NCI-H460 (cell line): ENCODE results near the gene TPCN1. TPM values are rescaled to one million over a fixed set of nuclear protein-coding genes. Genes with fewer than 3 reads are reported as not detected.

Experiments
- DNase-seq: peaks from one replicate; pipeline ENCODE4 v3.0.0-alpha.2; 2016; ENCODE audit warnings: low read depth; ENCODE audit errors: extremely low read depth
- small RNA-seq, 2 experiments: library from RNA; depleted of rRNA; stranded (forward); fragments of <200 nt; gene quantifications; one replicate each; pipeline ENCODE3, GENCODE V24; 2014
- total RNA-seq: library from RNA; depleted of rRNA; stranded (reverse); fragments of >200 nt; shearing (Covaris generic); gene quantifications from 2 replicates; pipeline ENCODE4 v1.2.3, GENCODE V29; 2014; rRNA removed

TPCN1 gene
- total RNA-seq, 1 experiment from 2014 or later: 11.3 TPM

DNA sequence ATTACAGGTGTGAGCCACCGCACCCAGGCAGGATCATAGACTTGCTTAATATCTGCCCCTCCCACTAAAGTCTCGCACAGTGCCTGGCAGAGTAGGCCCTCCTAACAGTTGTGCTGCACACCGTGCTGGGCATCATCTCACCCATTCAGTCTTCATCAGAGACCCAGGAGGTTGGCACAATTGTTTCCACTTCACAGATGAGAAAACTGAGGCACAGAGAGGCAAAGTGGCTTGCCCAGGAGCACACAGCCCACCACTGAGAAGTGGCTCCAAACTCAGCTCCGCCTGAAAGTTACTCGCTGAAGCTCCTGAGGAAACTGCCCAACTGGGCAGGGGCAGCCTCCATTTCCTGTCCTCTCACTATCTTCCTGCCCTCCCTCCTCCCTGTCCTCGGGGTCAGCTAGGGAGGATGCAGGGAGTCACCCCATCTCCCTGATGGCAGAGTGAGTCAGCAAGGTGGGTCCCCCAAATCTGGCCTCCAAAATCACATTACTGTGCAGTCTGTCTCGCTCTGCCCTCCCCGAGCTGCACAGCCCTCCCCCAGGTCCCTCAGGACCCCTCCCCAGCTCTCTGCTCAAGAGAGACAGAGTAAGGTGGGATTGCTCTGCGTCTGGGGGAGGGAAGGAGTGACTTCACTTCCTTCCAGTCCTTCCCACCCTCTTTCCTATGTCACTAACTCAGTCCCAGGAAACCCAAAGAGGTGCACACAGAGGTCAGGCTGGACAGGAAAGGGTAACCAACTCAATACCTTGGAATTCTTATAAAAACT, 107.9 kb downstream of the TPCN1 start:
- DNase-seq: no peak

DNA sequence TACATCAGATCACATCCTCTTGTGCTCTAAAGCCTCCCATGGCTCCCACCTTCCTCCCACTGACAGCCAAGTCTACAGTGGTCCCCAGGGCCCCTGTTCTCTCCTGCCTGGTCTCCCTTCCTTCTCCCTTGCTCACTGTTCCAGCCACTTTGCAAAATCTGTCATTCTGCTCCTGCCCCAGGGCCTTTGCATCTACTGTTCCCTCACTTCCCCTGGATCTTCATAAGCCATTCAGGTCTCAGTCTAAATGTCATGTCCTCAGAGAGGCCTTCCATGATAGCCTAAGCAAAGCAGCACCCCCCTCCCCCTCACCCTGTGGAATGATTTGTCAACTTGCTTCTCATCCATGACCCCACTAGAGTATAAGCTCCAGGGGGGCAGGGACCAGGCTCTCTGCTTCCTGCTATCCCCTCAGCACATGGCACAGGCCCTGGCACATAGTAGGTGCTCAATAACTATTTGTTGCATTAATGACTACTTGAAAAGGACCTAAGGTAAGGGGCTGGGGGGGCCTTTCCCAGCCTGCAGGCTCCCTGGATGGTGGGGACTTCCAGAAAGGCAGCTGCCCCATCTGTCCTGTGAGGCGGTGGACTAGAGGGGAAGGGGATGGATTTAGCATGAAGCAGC, 108.6 kb downstream of the TPCN1 start:
- DNase-seq: no peak

DNA sequence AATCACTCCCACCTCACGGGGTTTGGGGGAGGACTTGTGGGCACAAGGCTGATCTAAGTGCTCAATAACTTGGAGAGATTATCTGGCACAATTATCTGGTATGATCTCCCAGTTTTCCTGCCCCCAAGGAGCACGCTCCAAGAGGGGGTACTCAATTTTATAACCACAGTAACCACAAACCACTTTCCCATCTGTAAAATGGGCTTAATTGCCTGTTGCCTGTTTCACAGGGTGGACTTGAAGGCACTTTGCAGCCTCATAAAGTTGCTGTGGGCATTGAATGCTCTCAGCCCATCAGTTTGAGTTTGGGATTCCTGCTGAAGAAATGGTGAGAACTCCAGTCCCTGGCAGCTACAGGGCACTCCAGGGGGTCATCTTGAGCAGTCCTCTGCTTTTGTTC, 109.2 kb downstream of the TPCN1 start:
- no peak for DNase-seq

DNA sequence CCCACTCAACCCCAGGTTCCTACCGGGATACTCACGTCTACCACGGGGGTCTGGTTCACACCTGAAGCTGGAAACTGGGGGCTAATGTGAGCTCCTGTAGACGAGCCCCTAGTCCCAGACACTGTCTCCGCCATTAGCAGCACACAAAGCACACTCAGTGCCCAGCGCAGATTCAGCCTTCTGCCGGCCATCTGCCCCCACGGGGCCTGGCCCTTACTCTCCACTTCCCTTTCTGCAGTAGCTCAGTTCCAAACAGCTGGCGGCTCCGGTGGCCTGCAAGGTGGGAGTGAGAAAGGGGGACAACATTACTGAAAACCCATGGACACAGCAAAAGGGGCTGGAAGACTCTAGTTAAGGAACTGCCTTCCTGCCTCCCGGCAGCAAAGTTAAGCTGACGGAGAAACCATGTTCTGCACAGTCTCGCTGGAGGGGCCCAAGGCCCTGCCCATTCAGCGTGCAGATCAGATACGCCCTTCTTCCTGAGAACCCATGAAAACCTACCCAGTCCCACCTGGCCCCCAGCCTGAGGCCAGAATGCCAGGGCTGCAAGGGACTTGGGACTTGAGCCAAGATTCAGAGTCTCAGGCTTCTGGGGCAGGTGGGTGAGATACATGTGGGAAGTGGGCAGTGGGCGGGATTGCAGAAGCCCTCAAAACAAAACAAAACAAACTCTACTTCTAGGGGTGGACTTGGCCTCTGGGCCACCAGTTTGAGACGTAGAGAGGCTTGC, 111.6 kb downstream of the TPCN1 start:
- DNase-seq: no peak

DNA sequence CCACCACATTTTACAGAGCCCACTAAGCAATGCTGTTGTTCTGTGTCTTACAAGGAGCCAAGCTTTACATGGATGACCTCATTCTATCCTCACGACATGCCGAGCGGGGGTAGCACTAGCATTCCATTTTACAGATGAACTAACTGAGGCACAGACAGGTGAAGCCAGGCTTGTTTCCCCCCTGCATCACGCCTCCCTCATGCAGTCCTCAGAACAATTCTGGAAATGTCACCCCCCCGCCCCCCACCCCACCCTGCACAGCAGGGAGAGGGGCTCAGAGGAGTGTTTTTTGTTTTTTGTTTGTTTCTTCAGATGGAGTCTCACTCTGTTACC, 112.1 kb downstream of the TPCN1 start:
- no peak for DNase-seq

DNA sequence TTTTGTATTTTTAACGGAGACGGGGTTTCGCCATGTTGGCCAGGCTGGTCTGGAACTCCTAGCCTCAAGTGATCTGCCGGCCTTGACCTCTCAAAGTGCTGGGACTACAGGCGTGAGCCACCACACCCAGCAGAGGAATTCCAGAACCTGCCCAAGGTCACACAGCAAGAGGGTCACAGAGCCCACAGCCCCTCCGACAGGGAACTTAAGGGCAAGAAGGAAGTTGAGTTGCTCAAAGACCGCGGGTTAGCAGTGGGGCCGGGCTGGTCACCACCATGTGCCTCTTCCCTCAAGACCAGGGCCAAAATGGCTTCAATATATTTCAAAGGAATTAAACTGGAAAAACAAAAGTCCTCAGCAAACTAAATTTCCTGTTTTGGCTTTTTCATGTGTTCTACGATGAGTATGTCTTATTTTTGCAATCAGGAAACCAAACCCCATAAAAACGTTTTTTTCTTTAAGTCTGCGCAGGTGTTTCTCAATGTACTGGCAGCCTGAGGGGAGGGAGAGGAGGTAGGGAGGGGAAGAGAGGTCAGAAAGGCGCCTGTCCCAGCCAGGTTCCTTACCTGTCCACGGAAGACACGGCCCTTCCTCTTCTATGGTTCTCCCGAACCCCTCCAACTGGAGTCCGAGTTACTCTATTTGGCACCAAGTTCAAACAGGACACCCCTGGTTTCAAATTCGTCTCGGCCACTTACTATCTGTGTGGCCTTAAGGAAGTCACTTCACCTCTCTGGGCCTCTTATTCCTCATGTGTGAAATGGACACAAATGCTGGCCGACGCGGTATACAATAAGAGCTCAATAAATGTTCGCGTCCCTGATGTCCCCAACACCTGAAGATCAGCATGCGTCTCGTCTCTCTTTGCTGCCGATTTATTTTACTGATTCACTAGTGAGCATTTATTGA, 112.9 kb downstream of the TPCN1 start:
- DNase-seq: no peak

DNA sequence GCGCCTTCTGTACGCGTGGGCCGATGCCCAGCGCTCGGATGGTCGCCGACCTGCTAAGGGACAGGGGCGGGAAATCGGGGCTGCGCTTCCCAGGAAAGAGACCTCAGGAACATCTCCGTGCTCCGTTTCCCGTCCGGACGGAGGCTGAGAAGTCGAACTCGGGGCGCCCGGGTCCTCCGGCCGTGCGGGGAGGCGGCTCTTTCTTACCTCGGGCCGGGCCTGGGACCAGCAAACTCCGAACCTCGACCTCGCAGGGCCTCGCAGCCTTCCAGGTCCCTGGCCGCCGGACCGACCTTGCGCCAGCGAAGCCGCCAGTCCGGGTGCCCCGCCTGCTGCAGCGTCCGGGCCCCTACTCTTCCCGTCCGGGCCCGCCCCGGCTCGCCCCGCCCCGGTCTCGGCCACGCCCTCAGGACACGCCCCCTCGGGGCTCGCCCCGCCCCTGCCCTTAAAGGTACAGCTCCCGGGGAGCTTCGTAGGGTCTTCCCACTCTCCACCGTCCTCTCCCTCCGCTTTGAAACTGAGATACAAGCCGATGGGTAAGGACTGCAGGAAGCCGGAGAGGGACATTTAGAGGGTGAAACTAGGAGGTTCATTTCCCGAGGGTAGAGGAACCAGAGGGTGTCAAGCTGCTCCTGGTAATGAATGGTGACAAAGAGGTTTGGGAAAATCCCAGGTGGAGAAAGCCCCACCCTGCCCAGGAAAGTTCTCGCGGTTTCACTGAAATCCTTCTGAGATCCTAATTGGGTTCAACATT, 113.7 kb downstream of the TPCN1 start, which contains the start of gene SLC8B1:
SLC8B1 (minus strand) TSS at position 324 of the 754 bp plus-strand sequence. CDS start 2,231 bp downstream, outside the sequence.
- peak; percentile 72 for DNase-seq

DNA sequence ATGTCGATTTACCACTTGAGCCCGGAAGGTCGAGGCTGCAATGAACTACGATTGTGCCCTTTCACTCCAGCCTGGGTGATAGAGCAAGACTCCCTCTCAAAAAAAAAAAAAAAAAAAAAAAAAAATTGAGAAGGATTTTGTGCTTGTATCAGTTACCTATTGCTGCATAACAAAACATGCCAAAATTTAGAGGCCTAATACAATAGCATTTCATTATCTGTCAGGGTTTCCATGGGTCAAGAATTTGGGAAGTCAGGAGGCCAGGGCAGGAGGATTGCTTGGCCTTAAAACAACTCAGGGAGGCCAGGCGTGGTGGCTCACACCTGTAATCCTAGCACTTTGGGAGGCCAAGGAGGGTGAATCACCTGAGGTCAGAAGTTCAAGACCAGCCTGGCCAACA, 118.3 kb downstream of the TPCN1 start:
- no peak for DNase-seq

DNA sequence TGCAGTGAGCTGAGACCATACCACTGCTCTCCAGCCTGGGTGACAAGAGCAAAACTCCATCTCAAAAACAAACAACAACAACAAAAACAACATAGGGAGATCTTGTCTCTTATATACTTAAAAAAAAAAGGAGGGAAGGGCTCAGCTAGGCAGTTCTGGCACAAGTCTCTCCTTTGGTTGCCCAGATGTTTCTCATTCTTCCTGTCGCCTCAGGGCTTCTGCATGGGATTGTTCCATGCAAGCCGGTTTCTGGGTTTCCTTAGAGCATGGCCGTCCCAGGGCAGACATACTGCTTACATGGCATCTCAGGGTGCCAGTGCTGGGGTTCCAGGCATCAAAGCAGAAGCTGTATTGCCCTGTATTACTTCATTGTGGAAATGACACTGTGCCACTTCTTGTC, 118.8 kb downstream of the TPCN1 start:
- no peak for DNase-seq

DNA sequence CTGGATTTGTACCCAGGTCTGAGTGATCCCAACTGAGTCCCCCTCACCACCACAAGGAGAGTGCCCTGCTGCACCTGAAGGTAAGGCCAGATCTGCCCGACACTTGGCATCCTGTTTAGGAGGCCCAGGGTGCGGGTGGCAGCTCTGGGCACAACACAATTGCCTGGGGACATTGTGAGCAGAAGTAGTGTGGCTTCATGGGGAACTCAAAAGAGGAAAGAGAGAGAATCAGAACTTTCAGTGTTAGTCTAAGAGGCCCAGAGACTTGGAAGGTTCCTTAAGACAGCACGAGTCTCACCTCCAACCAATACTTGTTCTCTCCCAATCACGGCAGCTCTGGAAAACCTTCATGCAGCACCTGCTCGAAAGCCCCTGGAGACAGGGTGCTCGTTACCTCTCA, 120.3 kb downstream of the TPCN1 start:
- no peak for DNase-seq

DNA sequence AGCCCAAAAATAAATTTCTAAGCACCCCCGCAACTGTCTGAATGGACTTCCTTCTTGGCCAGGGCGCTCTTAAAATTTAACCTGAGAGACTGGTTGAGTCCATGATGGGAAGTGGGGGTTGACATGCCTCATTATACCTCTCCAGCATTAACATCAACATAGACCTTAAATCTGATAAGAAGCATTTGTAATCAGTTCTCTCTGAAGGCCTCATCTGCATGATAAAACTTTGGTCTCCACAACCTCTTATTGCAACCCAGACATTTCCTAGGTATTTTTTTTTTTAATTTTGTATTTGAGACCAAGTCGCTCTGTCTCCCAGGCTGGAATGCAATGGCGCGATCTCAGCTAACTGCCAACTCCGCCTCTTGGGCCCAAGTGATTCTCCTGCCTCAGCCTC, 124.1 kb downstream of the TPCN1 start:
- no peak for DNase-seq

DNA sequence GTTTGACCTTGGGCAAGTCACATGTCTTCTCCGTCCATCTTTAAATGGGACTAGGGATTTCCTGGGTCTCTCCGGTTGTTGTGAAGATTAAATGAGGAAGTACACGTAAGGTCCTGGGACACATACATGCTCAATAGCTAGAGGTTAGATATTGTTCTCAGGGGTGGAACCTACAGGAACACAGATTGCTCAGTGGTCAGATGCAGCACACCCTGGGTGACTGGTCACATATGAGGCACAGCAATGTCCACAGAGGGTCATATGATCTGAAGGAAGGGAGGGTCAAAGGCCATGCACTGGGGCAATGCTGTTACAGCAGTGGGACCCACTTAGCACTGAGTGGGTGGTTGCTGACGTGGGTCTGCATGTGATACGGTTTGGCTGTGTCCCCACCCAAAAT, 125.1 kb downstream of the TPCN1 start:
- no peak for DNase-seq

DNA sequence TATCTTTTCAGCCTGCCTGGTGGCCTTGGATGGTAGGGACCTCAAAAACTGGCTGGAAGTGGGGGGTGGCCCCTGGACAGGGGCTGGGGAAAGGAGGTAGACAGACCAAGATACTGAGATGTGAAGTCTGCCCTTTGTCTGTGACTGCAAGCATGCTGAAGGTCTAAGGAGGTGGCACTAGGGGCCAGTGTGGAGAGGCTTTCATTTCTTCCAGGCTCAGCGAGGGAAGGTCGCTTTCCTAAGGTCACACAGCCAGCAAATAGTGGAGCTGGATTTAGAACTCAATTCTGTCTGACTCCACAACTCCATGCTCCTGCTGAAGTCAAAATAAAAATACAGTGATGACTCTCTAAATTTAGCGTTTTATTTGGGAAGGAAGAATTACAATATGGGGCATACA, 125.8 kb downstream of the TPCN1 start:
- DNase-seq: no peak

DNA sequence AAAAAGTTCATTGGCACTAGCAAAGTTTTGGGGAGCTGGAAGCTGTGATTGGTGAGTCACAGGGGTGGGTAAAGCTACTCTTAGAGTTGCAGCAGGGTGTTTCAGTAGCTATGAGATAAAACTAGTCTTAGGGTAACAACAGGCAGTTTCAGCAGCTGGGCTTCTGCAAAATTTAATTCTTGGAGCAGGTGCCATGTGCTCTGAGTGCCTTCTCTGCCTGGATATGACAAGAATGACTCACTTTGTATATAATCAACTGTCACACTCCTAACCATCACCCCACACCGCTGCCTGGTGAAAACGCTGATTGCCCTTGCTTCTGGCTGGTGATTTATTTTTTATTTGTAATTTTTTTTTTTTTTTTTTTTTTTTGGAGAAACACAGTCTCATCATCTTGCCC, 126.6 kb downstream of the TPCN1 start:
- DNase-seq: no peak

Small RNAs within 50 kb of the gene (small RNA-seq; reads per million reads assigned to genes)
- gene MIR6762: 0.02 to 0.06 reads per million in 2 experiments
- gene RF00019: 0 reads per million in 2 experiments

Other genes starting within 250 kb of the TPCN1 start
- gene OAS2, start 242.9 kb upstream of the TPCN1 start, total RNA-seq: 0.95 and 0.99 TPM in 2 replicates
- gene DTX1, start 164.7 kb upstream of the TPCN1 start, total RNA-seq: 0.05 TPM in 1 of 2 replicates, not detected in the other
- gene RASAL1, start 85.7 kb upstream of the TPCN1 start, total RNA-seq: 2.3 and 2.6 TPM in 2 replicates
- gene CFAP73, start 71.7 kb upstream of the TPCN1 start, total RNA-seq: 0.20 and 0.97 TPM in 2 replicates
- gene DDX54, start 36.0 kb upstream of the TPCN1 start, total RNA-seq: 54.5 and 61.9 TPM in 2 replicates
- gene RITA1, start 35.7 kb upstream of the TPCN1 start, total RNA-seq: 22.3 and 25.9 TPM in 2 replicates
- 5.4 and 5.8 TPM in 2 replicates for gene SLC8B1, start 113.6 kb downstream of the TPCN1 start, total RNA-seq
- 13.0 and 16.8 TPM in 2 replicates for gene PLBD2, start 137.1 kb downstream of the TPCN1 start, total RNA-seq
- 0.30 TPM in 1 of 2 replicates, not detected in the other for gene SDS, start 182.4 kb downstream of the TPCN1 start, total RNA-seq
- 1.8 and 2.5 TPM in 2 replicates for gene SDSL, start 200.9 kb downstream of the TPCN1 start, total RNA-seq